NCI-H1436 treated with DMSO at 0.1 percent for 48 hours (cell line): ENCODE measurements around the gene GSX2.

Experiments
- DNase-seq: peaks from one replicate; lab custom pipeline; 2025; lab: John Stamatoyannopoulos, UW

GSX2 gene

DNA sequence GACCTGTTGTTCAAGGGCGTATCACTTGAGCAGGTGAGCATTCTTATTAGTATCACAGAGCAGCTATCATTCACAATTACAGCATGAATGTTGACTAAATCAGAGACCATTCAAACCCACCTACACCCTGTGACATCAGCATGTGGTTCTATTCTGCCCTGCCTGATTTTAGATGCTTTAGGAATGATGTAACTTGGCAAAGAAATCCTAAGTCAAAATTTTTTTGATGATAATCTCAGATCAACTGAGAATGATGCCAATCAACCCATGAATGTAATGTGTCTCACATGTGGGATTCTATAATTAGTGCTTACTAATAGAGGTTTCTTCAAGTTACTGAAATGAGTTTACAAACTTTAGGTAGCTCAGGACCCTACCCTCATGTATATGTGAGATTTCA is 22.2 kb upstream of the GSX2 start:
- DNase-seq: no peak

DNA sequence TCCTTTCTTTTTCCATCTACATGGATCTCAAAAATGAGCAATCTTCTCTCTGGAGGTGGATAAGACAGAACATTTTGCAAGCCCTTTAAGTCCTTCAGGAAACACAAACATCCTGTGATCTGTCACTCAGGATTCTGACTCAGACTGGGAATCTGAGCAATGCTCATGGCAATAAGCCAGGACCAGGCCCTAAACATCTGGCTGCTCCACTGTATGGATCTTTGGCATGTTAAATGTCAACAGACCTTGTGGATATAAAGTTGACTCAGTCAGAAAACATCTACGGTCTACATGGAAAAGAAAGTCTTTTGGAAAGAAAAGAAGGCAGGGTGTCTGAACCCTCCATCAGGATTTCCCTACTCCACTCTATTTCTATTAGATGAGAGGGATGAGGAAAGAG is 17.8 kb upstream of the GSX2 start:
- DNase-seq: no peak

DNA sequence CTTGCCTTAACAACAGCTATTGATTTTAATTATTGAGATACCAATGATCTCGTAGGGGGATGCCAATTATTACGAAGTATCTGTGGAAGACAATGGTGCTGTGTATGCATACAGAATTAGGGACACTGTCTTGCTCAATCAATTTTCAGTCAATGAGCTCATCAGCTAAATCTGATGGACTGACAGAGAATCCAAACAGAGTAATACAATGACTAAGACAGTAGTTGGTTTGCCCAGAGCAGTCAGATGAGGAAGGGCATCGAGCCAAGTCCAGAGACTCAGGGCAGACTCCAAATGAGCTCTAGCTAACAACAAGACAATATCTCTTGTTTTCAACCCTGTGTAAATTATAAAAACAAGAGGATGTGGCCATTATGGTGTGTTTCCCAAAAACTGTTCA is 14.7 kb upstream of the GSX2 start:
- DNase-seq: no peak

DNA sequence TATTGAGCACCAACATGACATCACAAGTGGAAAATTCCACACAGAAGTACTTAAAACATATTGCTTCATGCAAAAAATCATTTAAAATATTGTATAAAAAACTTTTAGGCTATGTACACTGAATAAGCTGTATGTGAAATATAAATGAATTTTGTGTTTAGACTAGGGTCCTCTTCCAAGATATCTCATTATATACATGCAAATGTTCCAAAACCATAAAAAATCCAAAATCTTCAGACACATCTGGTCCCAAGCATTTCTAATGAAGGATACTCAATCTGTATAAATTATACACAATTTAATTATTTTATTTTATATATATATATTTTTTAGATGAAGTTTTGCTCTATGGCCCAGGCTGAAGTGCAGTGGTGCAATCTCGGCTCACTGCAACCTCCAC is 10.1 kb upstream of the GSX2 start:
- DNase-seq: no peak

DNA sequence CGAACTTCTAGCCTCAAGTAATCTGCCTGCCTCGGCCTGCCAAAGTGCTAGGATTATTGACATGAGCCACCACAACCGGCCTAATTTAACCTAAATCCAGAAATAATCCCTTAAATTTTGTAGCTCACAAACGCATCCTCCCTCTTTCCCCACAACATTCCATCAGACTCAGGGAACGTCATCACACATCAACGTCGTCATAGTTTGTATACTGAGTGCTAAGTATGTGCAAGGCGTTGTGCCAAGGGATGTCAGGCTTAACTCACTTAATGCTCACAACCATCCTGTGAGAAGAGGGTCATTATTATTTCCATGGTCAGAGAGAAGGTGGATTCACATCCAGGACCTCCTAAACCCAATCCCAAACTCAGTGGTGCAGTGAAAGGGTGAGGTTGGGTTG is 9.6 kb upstream of the GSX2 start:
- DNase-seq: no peak

DNA sequence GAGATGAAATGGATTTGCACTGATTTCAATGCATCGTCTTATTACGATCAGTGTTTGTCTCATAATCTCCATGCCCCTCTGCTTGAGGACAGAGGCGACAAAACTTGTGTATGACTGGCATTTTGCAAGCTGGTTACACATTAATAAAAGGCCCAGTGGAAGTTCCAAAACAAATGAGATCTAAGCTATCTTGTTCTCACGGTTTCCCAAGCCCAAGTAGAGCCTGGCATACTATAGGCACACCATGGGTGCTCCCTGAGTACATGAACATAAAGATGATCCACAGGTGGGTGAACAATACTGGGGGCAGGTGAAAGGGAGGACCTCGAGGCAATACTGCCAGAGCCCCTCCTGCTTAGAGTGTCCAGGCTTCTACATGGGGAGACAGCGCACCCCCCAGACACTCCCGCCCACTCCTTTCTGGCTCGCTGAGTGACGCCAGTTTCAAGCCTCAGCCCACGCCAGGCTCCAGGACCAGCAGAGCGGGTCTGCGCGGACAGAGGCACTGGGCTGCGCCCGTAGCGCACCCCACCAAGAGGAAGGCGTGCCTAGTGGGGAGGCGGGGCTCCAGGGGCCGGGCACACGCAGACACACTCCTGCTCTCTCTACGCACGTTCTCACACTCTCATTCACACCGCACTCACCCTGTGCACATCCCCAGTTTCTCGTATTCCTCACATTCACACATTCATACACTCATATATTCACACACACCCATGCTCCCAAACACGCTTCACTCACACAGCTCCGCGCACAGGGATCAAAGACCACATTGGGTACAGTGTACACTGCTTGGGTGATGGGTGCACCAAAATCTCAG is 8.9 kb upstream of the GSX2 start:
- no peak for DNase-seq

DNA sequence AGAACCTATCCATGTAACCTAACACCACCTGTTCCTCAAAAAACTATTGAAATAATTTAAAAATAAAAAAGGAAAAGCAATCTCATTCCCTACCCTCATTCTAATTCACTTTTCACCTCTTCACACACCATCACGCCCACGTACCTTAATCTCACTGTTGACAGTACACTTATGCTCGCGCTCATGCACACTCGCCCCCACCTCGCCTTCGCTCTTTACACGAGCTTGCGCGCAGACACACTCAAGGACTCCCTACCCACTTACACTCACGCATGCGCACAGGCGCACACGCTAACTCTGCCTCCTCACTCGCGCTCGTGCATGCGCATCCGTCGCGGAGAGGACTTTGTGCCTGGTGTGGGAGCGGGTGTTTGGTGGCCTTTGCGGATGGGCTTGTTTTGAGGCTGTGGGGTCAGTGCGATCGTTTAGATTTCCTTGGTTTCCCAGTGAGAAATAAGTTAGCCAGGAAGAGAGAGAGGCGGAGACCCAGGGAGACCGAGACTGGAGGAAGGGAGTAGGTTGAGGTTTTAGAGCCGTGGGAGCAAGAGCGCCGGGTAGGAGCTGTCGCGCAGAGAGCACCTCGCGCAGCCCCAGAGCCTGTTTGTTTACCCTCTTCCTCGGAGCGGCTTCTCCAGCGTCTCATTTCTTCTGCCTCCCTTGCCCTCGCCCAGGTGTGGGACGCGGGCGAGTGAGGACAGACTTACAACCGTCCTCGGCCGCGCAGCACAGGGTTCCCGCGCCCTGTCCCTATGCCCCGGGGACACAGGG is 8.1 kb upstream of the GSX2 start:
- peak; percentile 33 for DNase-seq

DNA sequence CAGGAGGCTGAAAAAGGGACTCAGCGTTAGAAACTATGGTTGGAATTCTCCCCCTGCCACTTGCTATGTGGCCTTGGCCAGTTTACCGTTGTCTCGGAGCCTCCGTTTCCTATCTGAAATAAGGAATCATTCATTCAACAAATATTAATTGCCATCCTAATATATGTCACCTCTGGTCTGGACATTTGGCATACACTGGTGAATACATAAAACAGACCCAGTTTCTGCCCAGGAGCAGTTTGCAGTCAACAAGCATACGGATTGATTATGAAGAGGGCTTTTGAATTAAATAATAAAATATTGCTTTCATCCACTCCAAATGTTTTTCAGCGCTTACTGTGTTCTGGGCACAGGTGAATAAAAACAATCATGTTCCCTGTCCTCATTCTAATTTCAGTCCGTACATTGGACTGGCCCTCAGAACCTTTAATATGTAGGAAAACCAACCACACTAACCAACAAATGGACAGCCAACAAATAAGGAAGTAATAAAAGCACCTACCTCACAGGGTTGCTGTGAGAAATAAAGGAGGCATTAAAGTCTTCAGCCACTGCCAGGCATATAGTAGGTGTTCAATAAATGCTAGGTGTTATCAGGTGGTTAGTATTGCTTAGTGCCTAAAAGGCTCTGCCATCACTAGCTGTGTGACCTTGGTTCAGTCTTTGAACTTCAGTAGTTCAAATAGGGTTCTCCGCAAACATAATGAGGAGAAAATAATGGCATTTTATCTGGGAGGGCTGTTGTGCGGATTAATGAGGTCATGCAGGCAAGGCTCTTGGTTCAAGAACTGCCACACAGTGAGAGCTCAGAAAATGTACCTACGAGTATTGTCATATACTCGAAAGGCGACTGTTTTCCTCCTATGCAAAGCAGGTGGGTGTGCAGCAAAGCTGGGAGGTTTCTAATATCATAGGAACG is 7.3 kb upstream of the GSX2 start:
- no peak for DNase-seq

DNA sequence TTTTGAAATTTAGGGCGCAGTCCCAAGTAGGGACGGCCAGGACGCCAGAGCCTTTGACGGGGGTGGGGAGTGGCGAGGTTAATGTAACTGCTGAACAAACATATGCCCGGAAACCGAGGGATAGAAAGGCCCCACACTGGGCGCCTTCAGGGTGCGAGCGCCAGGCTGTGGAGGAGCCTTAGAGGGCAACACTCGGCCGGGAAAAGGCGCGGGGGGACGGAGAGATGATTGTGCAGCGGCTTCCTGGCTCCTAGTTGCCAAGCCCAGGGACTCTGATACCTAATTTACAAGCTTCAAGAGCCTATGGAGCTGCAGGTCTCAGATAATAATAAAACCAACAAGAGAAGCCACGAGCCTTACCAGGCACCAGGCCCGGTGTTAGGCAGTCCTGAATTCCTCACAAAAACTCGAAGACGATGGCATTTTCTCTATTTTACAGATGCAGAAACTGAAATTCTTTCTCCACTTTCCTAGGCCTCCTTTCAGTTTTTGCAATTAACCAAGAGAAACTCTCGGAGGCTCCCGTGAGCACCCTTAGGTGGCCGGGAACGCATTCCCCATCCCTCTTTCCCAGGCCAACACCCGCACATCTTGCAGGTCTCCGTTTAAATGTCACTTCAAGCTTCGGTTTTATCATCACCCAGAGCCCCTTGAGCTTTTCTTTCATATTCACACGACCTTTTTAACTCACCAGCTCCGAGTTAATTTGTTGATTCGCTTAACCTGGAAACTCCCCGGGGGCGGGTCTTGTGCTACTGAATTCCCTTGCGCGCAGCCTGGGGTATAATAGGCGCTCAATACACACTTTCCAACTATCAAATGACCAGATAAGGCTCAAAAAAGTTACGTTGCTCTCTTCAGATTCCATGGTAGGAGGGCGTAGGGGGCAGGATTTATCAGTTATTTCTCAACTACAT is 6.4 kb upstream of the GSX2 start:
- DNase-seq: no peak

DNA sequence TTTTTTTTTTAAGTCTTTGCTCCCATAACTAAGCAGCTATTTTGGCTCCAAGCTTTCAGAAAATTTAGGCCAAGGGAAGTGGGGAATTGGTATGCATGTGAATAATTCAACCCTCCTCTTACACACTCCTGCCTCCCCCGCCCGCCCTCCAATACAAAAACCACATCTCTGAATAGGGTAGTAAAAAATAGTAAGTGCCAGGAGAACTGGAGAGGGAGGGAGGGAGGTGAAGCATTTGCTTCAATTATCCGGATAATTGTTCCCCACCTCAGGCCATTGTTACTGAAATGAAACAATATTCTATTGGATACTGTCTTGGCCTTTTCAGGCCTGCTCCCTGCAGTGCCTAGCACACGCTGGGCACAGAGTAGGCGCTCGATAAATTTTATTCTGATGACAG is 5.5 kb upstream of the GSX2 start:
- no peak for DNase-seq

DNA sequence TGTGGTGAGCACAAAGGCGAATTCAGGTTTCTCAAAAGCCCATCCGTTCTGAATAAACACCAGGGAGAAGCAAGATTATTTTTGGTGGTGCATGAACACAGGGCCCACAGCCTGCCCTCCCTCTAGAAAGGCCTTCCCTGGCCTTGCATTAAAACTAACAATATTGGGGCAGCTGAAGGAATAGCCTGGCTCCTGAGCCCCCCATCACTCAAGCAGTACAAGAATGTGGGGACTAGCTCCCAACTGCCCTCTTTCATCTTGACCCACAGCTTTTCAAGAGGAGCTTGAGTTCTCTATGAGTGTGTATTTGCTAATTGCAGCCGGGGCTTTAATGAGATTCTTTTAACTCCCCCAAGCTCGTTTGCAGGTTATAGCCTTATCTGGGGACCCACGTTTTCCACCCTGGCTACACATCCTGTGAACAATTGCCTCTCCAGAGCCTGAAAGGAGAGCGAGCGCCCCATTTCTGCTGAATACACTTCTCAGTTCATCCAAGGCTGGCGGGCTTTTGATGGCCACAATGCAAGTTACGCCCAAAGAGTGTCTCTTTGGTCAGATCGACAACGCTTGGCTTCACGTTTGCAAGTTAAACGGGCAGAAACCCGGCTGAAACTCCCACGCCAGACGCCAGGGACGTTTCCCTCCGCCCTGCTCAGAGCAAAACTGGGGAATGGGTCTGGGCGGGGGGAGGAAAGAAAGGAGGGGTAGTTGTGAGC is 4.7 kb upstream of the GSX2 start:
- no peak for DNase-seq

DNA sequence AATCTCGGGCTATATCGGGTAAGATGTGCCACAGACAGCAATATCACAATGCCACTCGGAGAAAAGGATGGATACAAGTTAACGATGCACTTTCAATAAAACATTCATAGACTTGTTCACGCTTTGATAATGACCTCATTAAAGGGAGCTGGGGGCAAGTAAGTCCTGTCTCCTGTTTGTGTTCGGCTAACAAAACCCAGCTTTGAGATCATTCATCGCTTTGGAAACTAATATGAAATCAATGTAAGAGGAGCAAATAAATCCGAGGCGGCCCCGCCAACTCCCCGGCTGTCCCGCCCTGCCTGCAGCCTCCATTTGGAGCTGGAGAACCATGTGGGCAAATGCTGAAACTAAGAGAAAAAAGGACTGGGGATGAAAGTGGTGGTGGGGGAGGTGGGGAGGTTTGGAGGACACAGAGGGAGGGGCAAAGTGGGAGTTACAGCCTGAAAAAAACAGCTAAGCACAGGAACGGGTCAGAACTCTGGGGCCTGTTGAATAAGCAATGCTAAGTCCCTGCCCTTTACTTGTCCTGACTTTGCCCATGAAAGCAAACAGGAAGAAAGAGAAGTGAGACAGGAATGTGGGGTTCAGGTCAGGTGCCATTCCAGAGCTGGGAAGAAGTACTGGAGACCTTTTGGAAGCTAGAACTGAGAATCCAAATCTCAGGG is 3.5 kb upstream of the GSX2 start:
- DNase-seq: no peak

DNA sequence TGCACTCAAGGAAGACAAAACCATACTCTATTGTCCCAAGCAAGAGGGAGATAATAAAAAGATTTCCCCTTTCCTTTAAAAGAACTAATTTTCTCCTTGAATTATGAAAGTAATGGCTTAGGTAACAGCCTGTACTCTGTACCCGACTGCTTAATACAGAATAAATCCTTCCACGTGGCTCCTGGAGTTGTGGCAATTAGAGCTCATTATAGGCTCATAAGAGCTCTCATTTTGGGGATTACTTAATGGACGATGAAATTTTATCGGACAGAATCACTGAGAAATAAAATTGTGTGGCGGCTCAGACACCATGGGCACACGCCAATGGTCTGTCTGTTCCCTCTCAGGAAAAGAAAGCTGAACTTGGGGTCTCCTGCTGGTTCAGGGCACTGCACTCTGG is 2.8 kb upstream of the GSX2 start:
- no peak for DNase-seq

DNA sequence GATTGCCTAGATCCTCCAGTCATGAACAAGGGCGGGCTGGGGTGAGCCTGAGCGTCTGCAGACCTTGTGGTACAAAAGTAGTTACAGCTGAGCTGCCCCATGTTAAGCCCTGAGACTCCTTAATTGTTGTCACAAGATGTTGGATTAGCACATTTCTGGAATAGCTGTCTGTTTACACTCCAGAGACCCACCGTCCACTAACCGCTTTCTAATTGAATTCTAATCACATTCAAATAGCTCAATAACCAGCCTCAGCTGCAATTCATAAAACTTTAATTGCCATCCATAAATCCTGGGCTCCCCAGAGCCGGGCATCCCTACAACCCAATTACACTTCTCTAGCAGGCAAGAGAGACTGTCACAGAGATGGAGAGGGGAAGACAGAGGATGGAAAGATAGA is 1.6 kb upstream of the GSX2 start:
- DNase-seq: no peak

DNA sequence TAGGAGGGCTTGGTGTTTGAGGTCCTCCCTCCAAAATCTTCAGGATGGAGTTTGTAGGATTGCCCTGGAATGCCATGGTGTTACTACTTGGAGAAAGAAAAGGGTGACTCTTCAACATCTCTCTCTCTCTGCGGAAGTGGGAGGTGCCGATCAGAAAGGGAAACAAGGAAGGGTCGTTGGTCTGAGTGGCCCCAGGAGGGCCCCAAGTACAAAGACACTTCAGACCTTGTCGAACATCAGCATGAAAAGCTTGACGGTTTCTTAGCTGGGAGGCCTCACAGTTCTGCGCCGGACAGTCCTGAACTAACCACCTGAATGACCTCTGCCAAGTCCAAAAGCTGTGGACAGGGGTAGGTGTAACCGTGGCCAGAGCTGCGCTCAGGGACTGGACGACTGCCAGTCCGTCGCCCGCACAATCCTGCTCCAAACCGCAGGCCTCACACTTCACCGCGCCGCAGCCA is 646 bp upstream of the GSX2 start:
- DNase-seq: no peak

DNA sequence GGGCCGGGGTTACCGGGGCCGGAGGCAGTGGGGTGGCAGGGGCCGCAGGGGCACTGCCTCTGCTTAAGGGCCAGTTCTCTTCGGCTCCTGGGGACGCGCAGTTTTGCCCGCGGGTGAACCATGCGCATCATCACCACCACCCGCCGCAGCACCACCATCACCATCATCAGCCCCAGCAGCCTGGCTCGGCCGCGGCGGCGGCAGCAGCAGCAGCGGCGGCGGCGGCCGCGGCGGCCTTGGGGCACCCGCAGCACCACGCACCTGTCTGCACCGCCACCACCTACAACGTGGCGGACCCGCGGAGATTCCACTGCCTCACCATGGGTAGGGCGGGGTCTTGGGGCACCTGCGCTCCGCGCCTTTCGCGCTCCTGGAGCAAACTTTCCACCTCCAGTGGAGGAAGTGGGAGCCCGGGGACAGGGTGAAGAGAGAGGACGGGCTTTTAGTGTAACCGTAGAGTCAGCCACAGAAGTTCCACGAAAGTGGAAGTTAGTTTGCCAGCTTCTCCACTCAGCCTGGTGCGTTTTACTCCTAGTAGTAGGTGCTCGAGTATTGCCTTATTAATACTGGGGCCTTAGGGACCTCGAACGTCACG is 729 bp downstream of the GSX2 start:
- DNase-seq: no peak

DNA sequence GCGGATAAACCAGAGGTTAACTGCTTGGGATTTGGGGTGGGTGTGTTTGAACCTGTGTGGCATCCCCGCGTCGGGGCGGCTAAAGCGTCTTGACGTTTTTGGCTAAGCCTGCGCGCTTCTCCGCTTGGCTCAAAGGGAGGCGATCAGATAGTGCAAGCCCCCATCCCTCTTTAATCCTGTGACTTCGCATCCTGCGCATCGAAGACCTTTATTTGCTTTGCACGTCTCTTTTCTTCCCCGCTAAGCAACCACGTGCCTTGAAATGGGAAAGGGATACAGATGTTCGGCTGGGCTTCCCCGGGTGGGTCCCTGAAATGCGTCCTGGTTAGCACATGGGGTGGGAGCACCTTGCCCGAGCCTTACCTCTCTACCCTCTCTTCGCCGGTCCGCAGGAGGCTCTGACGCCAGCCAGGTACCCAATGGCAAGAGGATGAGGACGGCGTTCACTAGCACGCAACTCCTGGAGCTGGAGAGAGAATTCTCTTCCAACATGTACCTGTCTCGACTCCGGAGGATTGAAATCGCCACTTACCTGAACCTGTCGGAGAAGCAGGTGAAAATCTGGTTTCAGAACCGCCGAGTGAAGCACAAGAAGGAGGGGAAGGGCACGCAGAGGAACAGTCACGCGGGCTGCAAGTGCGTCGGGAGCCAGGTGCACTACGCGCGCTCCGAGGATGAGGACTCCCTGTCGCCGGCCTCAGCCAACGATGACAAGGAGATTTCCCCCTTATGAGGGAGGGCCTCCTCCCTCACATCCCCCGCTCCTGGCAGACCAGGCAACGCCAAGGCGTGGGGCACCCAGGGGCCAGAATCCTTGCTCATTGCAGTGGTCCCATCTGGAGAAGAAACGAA is 1.5 kb downstream of the GSX2 start:
- no peak for DNase-seq

DNA sequence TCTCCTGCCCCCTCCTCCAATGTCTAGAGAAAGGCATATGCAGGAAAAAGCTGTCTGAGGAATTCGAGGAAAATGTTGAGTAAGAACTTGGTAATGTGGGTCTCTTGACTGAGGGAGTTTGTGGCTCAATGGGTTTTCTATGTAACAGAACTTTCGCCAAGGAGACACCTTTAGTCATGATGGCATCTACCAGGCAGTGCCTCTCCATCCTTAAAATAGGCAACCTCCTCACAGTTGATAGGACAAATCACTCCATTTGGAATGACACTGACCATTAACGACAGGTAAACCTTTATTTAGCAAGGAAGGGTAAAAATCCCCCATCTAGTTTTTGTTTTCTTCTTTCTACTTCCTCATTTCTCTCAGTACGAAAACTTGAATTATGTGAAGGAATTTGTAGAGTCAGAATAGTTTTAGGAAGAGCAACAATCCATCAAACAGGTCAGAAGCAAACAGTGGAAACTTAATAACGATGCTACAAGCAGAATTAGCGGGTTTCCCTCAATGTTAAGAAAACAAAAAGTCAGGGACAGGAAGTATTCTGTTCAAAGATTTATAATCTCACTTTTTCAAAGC is 2.7 kb downstream of the GSX2 start:
- DNase-seq: no peak
